GM18505 (cell line): ENCODE results near the gene WHRN.

Experiments used
- ATAC-seq: cut with Tn5 transposase; IDR thresholded peaks from one replicate; pipeline ENCODE4 v1.9.1; 2021; ENCODE audit not compliant: unreplicated experiment
- POLR2A ChIP-seq: IDR thresholded peaks from 4 replicates; pipeline ENCODE4 v1.6.1; 2011; ENCODE audit warnings: borderline replicate concordance; ENCODE audit not compliant: insufficient read depth, insufficient read length; ENCODE audit errors: extremely low read depth

Gene WHRN

DNA sequence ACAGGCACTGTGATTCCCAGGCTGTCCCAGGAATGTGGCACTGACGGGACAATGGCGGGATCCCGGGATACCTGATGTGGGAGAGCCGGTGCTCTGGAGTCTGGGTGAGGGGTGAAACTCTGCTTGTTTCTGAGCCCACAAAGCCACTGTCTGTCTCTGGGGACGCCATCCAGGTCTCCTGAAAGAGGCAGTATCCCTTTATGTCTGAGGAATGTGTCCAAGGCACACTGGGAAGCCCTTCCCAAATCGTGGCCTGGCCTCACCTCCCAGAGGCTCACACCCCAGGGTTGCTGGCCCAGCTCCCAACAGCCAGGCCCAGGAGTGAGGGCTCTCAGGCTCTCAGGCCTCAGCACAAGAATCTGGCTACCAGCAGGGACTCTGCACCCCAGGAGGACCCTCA lies 148.5 kb downstream of the WHRN start:
- ATAC-seq = no peak
- peak; percentile 33 for TF ChIP-seq POLR2A

DNA sequence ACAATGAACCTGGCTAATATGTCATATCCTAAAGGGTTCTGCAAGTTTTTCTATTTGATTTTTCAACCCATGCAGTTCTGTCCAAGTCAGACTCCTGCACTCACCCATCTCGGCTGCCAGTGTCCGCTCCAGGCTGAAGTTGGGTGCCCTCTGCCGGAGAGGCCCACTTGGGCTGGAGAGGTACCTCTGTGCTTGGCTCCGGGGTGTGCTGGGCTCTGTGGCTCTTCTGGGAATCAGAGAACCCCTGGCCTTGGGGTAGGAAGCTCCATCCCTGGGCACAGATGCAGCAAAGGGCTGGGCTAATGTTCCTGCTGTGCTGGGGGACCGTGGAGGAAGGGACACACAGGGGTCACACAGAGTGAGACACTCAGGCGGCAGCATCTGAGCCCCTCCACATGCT lies 149.5 kb downstream of the WHRN start:
- ATAC-seq = no peak
- TF ChIP-seq POLR2A = no peak
